Endothelial cell of umbilical vein (primary cell): ENCODE measurements around the gene KCNMA1. TPM values are rescaled to one million over a fixed set of nuclear protein-coding genes. Genes with fewer than 3 reads are reported as not detected.

Experiments used
- BruUV-seq: library from RNA; stranded (reverse); fragments of 400-500 nt; replicated peaks from 2 replicates; lab custom pipeline; 2021; lab: Mats Ljungman, UMichigan
- CTCF ChIA-PET: fragments of 300-600, 350-600 bp; sonication (Branson Sonifier 250); formaldehyde crosslinking; loops from one replicate; lab custom pipeline; 2021; ENCODE audit warnings: antibody characterized with exemption, inconsistent platforms; lab: Charles Lee
- POLR2A ChIA-PET: fragments of 300-600, 350-600 bp; sonication (Branson Sonifier 250); formaldehyde crosslinking; loops from one replicate; lab custom pipeline; 2021; ENCODE audit warnings: antibody characterized with exemption, inconsistent platforms; lab: Charles Lee
- DNase-seq: peaks from one replicate; pipeline ENCODE4 v3.0.0-alpha.2; 2011; ENCODE audit warnings: low read depth, low spot score
- FAIRE-seq: peaks from 2 replicates; lab custom pipeline; 2011; peaks lifted over from hg19 to GRCh38; lab: Jason Lieb, UNC
- H2AFZ ChIP-seq: 2 replicates; pipeline ENCODE4 v1.6.0; 2012; ENCODE audit warnings: low read depth, low read length, control low read depth, inconsistent platforms
- H3K27ac ChIP-seq: 2 replicates; pipeline ENCODE4 v1.5.1; 2011; ENCODE audit warnings: low read depth, mild to moderate bottlenecking, control low read depth, low read length, moderate library complexity; ENCODE audit not compliant: insufficient read depth
- H3K27me3 ChIP-seq, 2 experiments: 2 replicates each; pipeline versions ENCODE4 v1.6.0 to v1.6.1; 2011; ENCODE audit warnings: low read length in 2 of 2, mixed read lengths in 1 of 2; ENCODE audit not compliant: control insufficient read depth in 2 of 2, insufficient read depth in 2 of 2
- H3K36me3 ChIP-seq, 2 experiments: 2 replicates in 1 of 2; 3 replicates in 1 of 2; pipeline ENCODE4 v1.5.1; 2011; ENCODE audit warnings: low read length in 2 of 2, mild to moderate bottlenecking in 1 of 2, moderate library complexity in 1 of 2; ENCODE audit not compliant: control insufficient read depth in 2 of 2, insufficient read depth in 2 of 2; ENCODE audit errors: extremely low read depth in 1 of 2
- H3K4me1 ChIP-seq: 3 replicates; pipeline ENCODE4 v1.5.1; 2011; ENCODE audit warnings: mild to moderate bottlenecking, low read length; ENCODE audit not compliant: control insufficient read depth, insufficient read depth; ENCODE audit errors: extremely low read depth
- H3K4me2 ChIP-seq: 2 replicates; pipeline ENCODE4 v1.6.1; 2011; ENCODE audit warnings: low read length, control low read depth, mixed read lengths; ENCODE audit not compliant: insufficient read depth
- H3K4me3 ChIP-seq, 3 experiments: fragments of 200-600 bp in 1 of 3; sonication (generic), shearing (Covaris generic) in 1 of 3; replicated peaks in 1 of 3; 2 replicates each; pipeline ENCODE4 v1.5.1; 2011 to 2016; ENCODE audit warnings: control low read depth in 3 of 3, low read length in 3 of 3, mild to moderate bottlenecking in 2 of 3, inconsistent platforms in 1 of 3, low read depth in 1 of 3, moderate library complexity in 1 of 3; ENCODE audit not compliant: insufficient read depth in 1 of 3
- H3K79me2 ChIP-seq: 2 replicates; pipeline ENCODE4 v1.6.0; 2012; ENCODE audit warnings: low read length, inconsistent platforms; ENCODE audit not compliant: control insufficient read depth, insufficient read depth
- H3K9ac ChIP-seq: replicated peaks from 2 replicates; pipeline ENCODE3; 2011; ENCODE audit warnings: low read length, control low read depth; ENCODE audit not compliant: insufficient read depth; ENCODE audit errors: extremely low read depth
- H3K9me1 ChIP-seq: replicated peaks from 3 replicates; pipeline ENCODE4 v1.6.0; 2011; ENCODE audit warnings: mild to moderate bottlenecking, low read length; ENCODE audit not compliant: control insufficient read depth, insufficient read depth; ENCODE audit errors: extremely low read depth
- H3K9me3 ChIP-seq: replicated peaks from 2 replicates; pipeline ENCODE4 v1.5.1; 2012; ENCODE audit warnings: low read length, inconsistent platforms; ENCODE audit not compliant: control insufficient read depth, insufficient read depth
- H4K20me1 ChIP-seq: replicated peaks from 2 replicates; pipeline ENCODE3; 2011; ENCODE audit warnings: mild to moderate bottlenecking, low read length; ENCODE audit not compliant: control insufficient read depth, insufficient read depth; ENCODE audit errors: extremely low read depth
- CTCF ChIP-seq, 2 donors: IDR thresholded peaks; 1 replicate in 1 of 2; 2 replicates in 1 of 2; pipeline ENCODE4 v1.5.1; 2011; ENCODE audit warnings: low read length in 2 of 2, mild to moderate bottlenecking in 2 of 2, moderate library complexity in 2 of 2, control low read depth in 1 of 2, inconsistent platforms in 1 of 2, low read depth in 1 of 2; ENCODE audit not compliant: insufficient read depth in 1 of 2; ENCODE audit errors: extremely low read depth in 1 of 2
- EZH2 ChIP-seq: IDR thresholded peaks from 2 replicates; pipeline ENCODE4 v1.6.1; 2012; ENCODE audit warnings: borderline replicate concordance, low read depth, mild to moderate bottlenecking, moderate library complexity, low read length, inconsistent platforms; ENCODE audit not compliant: severe bottlenecking
- FOS ChIP-seq: IDR thresholded peaks from 2 replicates; pipeline ENCODE4 v1.6.1; 2011; ENCODE audit warnings: mild to moderate bottlenecking, low read length, moderate library complexity, borderline replicate concordance; ENCODE audit not compliant: insufficient read depth
- GATA2 ChIP-seq: IDR thresholded peaks from 2 replicates; pipeline ENCODE4 v1.7.0; 2011; ENCODE audit warnings: low read depth, mild to moderate bottlenecking, moderate library complexity, mixed read lengths, low read length; ENCODE audit not compliant: insufficient read length, insufficient read depth
- JUN ChIP-seq: IDR thresholded peaks from 2 replicates; pipeline ENCODE4 v1.6.1; 2011; ENCODE audit warnings: borderline replicate concordance, low read depth; ENCODE audit not compliant: insufficient read length, insufficient read depth
- MAX ChIP-seq: IDR thresholded peaks from 2 replicates; pipeline ENCODE4 v1.6.1; 2011; ENCODE audit not compliant: insufficient read depth, insufficient read length
- MYC ChIP-seq: IDR thresholded peaks from one replicate; pipeline ENCODE4 v1.6.1; 2011; ENCODE audit warnings: mild to moderate bottlenecking, low read depth, low read length
- POLR2A ChIP-seq: IDR thresholded peaks from 2 replicates; pipeline ENCODE4 v1.6.1; 2012; ENCODE audit warnings: low read depth, mild to moderate bottlenecking, control low read depth, low read length
- POLR2AphosphoS5 ChIP-seq: IDR thresholded peaks from 2 replicates; pipeline ENCODE4 v1.6.1; 2012; ENCODE audit warnings: low read depth, mild to moderate bottlenecking, control low read depth, low read length, moderate library complexity; ENCODE audit not compliant: insufficient read depth
- dilution Hi-C: fragments of 300-500 bp; cut with MboI; formaldehyde crosslinking; loops from one replicate; pipeline ENCODE4 v1.15.0; 2019; ENCODE audit warnings: low sequenced_read_pairs; ENCODE audit not compliant: extremely low pct_ligation_motif_present
- intact Hi-C: fragments of 100-400 bp; cut with micrococcal nuclease; formaldehyde crosslinking; loops from one replicate; pipeline ENCODE4 v1.10.0; 2022
- polyA plus RNA-seq, 4 experiments: library from polyadenylated mRNA; depleted of rRNA in 3 of 4; stranded (reverse) in 3 of 4; unstranded in 1 of 4; fragments of >200 nt; gene quantifications; 2 replicates each; pipeline versions ENCODE4 v1.2.1 to v1.2.3, GENCODE V29; 2011 to 2012; ENCODE audit warnings: missing spikeins in 1 of 4
- total RNA-seq: library from RNA; stranded (reverse); gene quantifications from 2 replicates; pipeline ENCODE4 v1.2.3, GENCODE V29; 2021

Gene KCNMA1
- total and polyA plus RNA-seq, 2 donors (not counting 3 experiments of a cell fraction or from before 2014, with no cell fraction given): 0.10 to 0.82 TPM

GRCh38 chr10:77664008-77664407 lies 26.4 kb upstream of the KCNMA1 start:
- Histone ChIP-seq H3K9me3 (no peaks in the 10 kb centered on the region), H2AFZ (no peak overlapping the region), H3K36me3 (no peaks in the 10 kb centered on the region), H3K79me2 (no peaks in the 10 kb centered on the region), H3K4me1 (no peaks in the 10 kb centered on the region), H3K9me1 (no peaks in the 10 kb centered on the region), H4K20me1 (no peaks in the 10 kb centered on the region), H3K27ac (no peak overlapping the region), H3K27me3 (peaks cover 0 to 4% of the 10 kb centered on the region in 2 experiments), H3K4me2 (no peak overlapping the region), H3K9ac (no peak overlapping the region), H3K4me3 (no peak overlapping the region)
- dilution Hi-C loops: no loop called here
- DNase-seq (no peak), FAIRE-seq (no peak)
- intact Hi-C loops: no loop called here
- POLR2A ChIA-PET: no interaction called here
- BruUV-seq: no TSS peak
- CTCF ChIA-PET: interaction anchor here (1.0 to 1.5 kb wide), 3 partner anchors 10 to 23 kb away, joined by 4 read pairs; no protein-coding TSS in a partner anchor
- TF ChIP-seq MYC: no peak
- TF ChIP-seq JUN: no peak
- no peak for TF ChIP-seq MAX
- TF ChIP-seq POLR2AphosphoS5: no peak
- no peak for TF ChIP-seq EZH2
- TF ChIP-seq CTCF (IDR thresholded peaks at IDR 0.05; ENCODE audit: extremely low read depth in 1 of 2, insufficient read depth in 1 of 2, low read depth in 1 of 2, low read length in 2 of 2): no peak
- TF ChIP-seq FOS: no peak
- no peak for TF ChIP-seq POLR2A
- no peak for TF ChIP-seq GATA2
